ENCODE measurements around the gene DIABLO. TPM values are rescaled to one million over a fixed set of nuclear protein-coding genes. Genes with fewer than 3 reads are reported as not detected.

The DIABLO gene
- total RNA-seq, 1 experiment from 2014 or later = 97.6 TPM

- ChIA-PET POLR2A (ENCODE audit: unreplicated experiment) (no interaction called here), CTCF (no interaction called here)
- H3K4me2 ChIP-seq (ENCODE audit: low read length) = no peak overlapping the region
- no peaks in the 10 kb centered on the region for H3F3A ChIP-seq (ENCODE audit: low read length, unreplicated experiment)
- intact Hi-C loops (cut with micrococcal nuclease) = loop anchor here (5.0 kb wide), 1 partner anchor 39 kb away; the partner anchor contains the start of gene VPS33A
- H3K79me2 ChIP-seq (ENCODE audit: low read length) = peaks cover 25% of the 10 kb centered on the region
- H2AFZ ChIP-seq (ENCODE audit: low read length) = no peak overlapping the region
- H3K27ac ChIP-seq (ENCODE audit: low read length) = no peak overlapping the region
- DNase-seq (no peak), ATAC-seq (no peak)
- peaks cover 20% of the 10 kb centered on the region for H3K36me3 ChIP-seq (ENCODE audit: low read depth, low read length)
- no peaks in the 10 kb centered on the region for H3K27me3 ChIP-seq (ENCODE audit: low read length)
- peaks cover 18% of the 10 kb centered on the region for H3K4me1 ChIP-seq (ENCODE audit: insufficient read depth, low read length)
- no peak overlapping the region for H3K4me3 ChIP-seq (ENCODE audit: low read length)
- no peaks in the 10 kb centered on the region for H3K9me2 ChIP-seq (replicated peaks; ENCODE audit: low read length)
- H3K9me3 ChIP-seq (ENCODE audit: low read length) = no peaks in the 10 kb centered on the region
- peaks cover 9% of the 10 kb centered on the region; the same call in 1 of the 2 replicates for H4K20me1 ChIP-seq (ENCODE audit: low read length)
- H3K9ac ChIP-seq (ENCODE audit: low read length) = no peak overlapping the region
- TF ChIP-seq CTCF (conservative IDR thresholded peaks at IDR 0.05; ENCODE audit: low read depth, low read length) = no peak
- TF ChIP-seq EZH2phosphoT487 (IDR thresholded peaks at IDR 0.05; ENCODE audit: borderline replicate concordance, low read length) = no peak
- no peak for TF ChIP-seq EZH2 (IDR thresholded peaks at IDR 0.05; ENCODE audit: low read length, unreplicated experiment)
- BruUV-seq (replicated peaks) = no TSS peak
Observed at GRCh38 chr12:122228092-122228491, 2.2 kb upstream of the DIABLO start.

GRCh38 chr12:122227341-122227740, 1.5 kb upstream of the DIABLO start:
- ATAC-seq (no peak), DNase-seq (no peak)
- Histone ChIP-seq H3K9me3 (ENCODE audit: low read length) (no peaks in the 10 kb centered on the region), H3F3A (ENCODE audit: low read length, unreplicated experiment) (no peaks in the 10 kb centered on the region), H3K9ac (ENCODE audit: low read length) (no peak overlapping the region), H3K79me2 (ENCODE audit: low read length) (peaks cover 32% of the 10 kb centered on the region), H3K4me1 (ENCODE audit: insufficient read depth, low read length) (peaks cover 18% of the 10 kb centered on the region), H4K20me1 (ENCODE audit: low read length) (peaks cover 9% of the 10 kb centered on the region; the same call in 1 of the 2 replicates), H3K27ac (ENCODE audit: low read length) (no peak overlapping the region), H3K27me3 (ENCODE audit: low read length) (no peaks in the 10 kb centered on the region), H2AFZ (ENCODE audit: low read length) (no peak overlapping the region), H3K9me2 (replicated peaks; ENCODE audit: low read length) (no peaks in the 10 kb centered on the region), H3K4me3 (ENCODE audit: low read length) (no peak overlapping the region), H3K36me3 (ENCODE audit: low read depth, low read length) (peaks cover 22% of the 10 kb centered on the region), H3K4me2 (ENCODE audit: low read length) (no peak overlapping the region)
- POLR2A ChIA-PET (ENCODE audit: unreplicated experiment) = no interaction called here
- intact Hi-C loops (cut with micrococcal nuclease) = loop anchor here (5.0 kb wide), 1 partner anchor 40 kb away; the partner anchor contains the start of gene VPS33A
- BruUV-seq (replicated peaks) = no TSS peak
- TF ChIP-seq EZH2phosphoT487 (IDR thresholded peaks at IDR 0.05; ENCODE audit: borderline replicate concordance, low read length) (no peak), EZH2 (IDR thresholded peaks at IDR 0.05; ENCODE audit: low read length, unreplicated experiment) (no peak), CTCF (conservative IDR thresholded peaks at IDR 0.05; ENCODE audit: low read depth, low read length) (no peak)
- CTCF ChIA-PET = no interaction called here

- Histone ChIP-seq H3K27ac (ENCODE audit: low read length) (no peak overlapping the region), H3K9me2 (replicated peaks; ENCODE audit: low read length) (no peaks in the 10 kb centered on the region), H3F3A (ENCODE audit: low read length, unreplicated experiment) (no peaks in the 10 kb centered on the region), H3K27me3 (ENCODE audit: low read length) (no peaks in the 10 kb centered on the region), H3K9ac (ENCODE audit: low read length) (no peak overlapping the region), H3K9me3 (ENCODE audit: low read length) (no peaks in the 10 kb centered on the region), H2AFZ (ENCODE audit: low read length) (no peak overlapping the region), H3K4me1 (ENCODE audit: insufficient read depth, low read length) (peaks cover 18% of the 10 kb centered on the region), H3K79me2 (ENCODE audit: low read length) (peaks cover 40% of the 10 kb centered on the region), H3K36me3 (ENCODE audit: low read depth, low read length) (peaks cover 25% of the 10 kb centered on the region), H4K20me1 (ENCODE audit: low read length) (peaks cover 9% of the 10 kb centered on the region; the same call in 1 of the 2 replicates), H3K4me2 (ENCODE audit: low read length) (peak overlapping the region; percentile 65), H3K4me3 (ENCODE audit: low read length) (peak overlapping the region; percentile 49; the same call in 1 of the 2 replicates)
- POLR2A ChIA-PET (ENCODE audit: unreplicated experiment) = interaction anchor here (0.5 to 0.6 kb wide), 3 partner anchors 78 to 825 kb away, joined by 3 to 11 read pairs (median 4); no protein-coding TSS in a partner anchor
- DNase-seq (no peak), ATAC-seq (peak; percentile 64)
- intact Hi-C loops (cut with micrococcal nuclease) = loop anchor here (1.0 to 5.0 kb wide), 2 partner anchors 41 to 301 kb away; partner anchors contain the start of genes KNTC1 and VPS33A
- CTCF ChIA-PET = interaction anchor here (0.5 kb wide), 1 partner anchor 36 kb away, joined by 3 read pairs; no protein-coding TSS in a partner anchor
- no peak for TF ChIP-seq EZH2phosphoT487 (IDR thresholded peaks at IDR 0.05; ENCODE audit: borderline replicate concordance, low read length)
- no peak for TF ChIP-seq EZH2 (IDR thresholded peaks at IDR 0.05; ENCODE audit: low read length, unreplicated experiment)
- no peak for TF ChIP-seq CTCF (conservative IDR thresholded peaks at IDR 0.05; ENCODE audit: low read depth, low read length)
- BruUV-seq (replicated peaks) = no TSS peak
Observed at GRCh38 chr12:122226366-122227125, 694 bp upstream of the DIABLO start.

Measured in PC-3 (cell line).